CD4-positive, alpha-beta T cell treated with Interferon alpha-2 for 1 hour (primary cell): Measurements from ENCODE around the gene LTBP1.

ENCODE experiments used
- DNase-seq, 2 donors: peaks; one replicate each; pipeline ENCODE4 v3.0.0-alpha.2; 2020 to 2022

The LTBP1 gene

DNA sequence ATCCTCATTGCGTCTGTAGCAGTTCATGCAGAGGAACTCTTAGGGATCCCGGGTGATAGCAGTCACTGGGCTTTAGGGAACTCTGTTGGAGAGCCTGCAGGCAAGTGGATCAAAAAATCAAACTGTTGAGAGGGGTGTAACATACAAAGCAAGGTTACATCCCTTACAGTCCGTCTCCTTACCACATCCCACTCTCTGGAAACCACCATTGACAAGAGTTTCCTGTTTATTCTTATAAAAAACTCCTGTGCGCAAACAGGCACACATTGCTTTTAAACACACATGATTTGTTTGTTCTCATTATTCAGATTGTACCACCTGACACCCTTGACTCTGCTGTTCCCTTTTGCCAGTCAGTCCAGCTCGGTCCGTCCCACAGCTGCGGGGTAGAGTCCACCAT lies 137.7 kb downstream of the LTBP1 start:
- DNase-seq: no peak

DNA sequence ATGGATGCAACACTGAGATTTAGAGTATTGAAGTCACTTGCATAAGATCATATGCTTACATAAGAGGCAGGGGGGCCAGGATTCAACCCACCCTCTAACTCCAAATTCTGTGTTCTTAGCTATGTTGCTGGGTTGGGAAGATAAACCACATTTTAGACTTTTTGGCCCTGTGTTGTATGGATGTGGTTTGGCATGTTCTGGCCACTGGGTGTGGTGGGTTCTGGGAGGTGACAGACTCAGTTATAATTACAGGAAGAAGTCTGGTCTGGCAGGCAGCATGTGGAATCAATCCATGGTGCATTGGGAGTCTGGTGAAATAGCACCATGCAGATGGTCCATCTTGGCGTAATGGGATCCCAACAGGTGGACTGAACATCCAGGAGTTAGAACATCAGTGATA lies 138.9 kb downstream of the LTBP1 start:
- no peak for DNase-seq

DNA sequence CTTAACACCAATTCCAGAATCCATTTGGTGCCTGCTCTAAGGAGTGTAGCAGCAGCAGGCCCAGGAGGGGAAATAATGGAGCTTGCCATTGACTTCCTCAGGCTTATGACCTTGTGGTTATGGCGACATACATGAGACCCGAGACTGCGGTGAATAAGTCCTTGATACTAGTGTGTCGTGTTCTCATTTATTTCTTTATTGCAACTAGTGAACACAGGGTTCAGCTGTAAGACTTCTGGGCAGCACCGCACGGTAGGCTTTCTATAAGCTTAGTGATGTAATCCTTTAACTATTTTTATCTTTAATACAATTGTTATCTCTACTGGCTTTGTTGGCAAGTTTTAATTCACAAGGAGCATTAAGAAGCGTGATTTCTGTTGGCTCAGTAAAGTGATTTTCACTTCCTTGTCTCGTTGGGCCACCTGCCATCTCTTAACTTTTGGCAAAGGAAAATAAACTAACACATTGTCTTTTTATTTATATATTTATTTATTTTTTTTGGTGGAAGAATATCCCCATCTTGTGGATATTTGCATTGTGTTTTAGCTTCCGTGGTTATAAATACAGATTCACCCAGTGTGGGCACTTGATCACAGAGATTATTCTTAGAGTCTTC lies 139.8 kb downstream of the LTBP1 start:
- DNase-seq: no peak

DNA sequence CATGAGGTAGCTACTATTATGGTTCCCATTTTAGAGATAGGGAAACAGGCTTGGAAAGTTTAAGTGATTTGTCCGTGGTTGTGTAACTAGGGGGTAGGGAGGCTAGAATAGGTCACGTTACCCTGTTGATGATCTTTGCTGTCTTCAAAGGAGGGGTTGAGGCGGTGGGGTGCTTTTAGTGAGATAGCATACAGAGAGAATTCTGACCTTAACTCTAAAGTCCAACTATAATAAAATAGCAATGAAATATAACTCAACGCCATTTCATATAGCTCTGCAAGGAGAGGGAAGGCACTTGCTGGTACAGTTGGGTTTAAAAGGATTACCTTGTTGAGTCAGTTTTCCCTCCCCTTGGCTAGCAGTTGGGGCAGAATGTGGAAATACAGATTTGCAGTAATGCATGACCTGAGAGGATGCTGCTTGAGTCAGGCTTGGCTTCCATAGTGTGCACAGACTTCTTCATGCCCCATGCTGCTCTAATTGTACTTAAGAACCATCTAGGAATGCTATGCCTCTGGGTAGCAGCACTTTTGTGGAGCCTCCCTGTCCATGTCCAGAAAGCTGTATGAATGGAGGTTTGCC lies 143.9 kb downstream of the LTBP1 start:
- DNase-seq: no peak

DNA sequence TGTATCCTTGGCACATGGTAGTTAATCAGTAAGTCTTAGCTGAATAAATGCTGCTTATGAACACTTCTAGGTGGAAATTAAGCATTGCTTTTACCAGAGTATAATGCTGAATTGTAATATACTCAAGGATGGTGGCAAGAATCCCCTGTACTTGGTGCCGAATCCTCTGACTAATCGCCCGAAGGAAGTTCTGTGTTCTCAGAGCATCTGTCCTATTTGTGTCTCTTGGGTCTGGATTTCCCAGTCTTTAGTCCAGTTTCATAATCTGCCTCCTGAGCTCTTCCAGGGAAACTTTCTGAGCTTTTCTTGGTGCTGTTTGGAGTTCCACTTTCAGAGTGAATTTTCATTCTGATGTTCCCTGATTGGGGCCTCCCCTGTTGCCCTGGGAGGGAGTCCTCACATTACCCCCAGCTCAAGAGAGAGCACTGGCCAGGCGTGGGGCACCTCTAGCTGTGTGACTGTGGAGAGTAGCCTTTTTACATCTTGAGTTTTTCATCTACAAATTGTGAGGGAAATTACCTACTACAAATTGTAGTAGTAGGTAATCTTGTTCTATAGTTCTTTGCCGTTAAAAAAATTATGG lies 144.9 kb downstream of the LTBP1 start:
- DNase-seq: no peak

DNA sequence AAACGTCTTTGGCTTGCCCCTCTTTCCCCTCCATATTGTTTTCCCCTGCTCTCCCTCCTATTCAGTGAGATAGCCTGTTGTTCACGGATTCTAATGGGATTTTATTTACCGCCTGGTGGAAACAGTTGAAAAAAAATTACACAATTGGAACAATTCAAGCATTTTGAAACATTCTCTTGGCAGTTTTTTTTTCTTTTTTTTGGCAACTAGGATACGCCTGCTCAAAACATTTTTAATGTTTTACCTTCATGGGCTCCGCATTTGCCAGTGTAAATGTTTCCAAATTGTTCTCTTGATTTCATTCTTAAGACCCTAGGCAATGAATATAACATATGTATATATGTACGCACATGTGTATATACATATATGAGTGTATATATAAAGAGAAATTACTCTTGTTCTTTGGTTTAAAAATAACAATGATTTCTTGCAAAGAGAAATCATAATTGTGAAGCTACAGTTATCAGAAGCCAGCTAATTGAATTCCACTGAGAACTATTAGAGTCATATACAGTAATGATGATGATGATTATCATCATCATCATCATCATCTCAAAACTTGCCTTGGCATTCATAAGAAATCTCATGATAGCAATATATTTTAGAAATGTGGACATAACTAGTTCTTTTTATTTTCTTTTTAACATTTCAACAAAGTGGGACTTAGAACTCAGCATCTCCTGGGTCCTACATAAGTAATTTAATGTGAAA lies 146.7 kb downstream of the LTBP1 start:
- DNase-seq: no peak

DNA sequence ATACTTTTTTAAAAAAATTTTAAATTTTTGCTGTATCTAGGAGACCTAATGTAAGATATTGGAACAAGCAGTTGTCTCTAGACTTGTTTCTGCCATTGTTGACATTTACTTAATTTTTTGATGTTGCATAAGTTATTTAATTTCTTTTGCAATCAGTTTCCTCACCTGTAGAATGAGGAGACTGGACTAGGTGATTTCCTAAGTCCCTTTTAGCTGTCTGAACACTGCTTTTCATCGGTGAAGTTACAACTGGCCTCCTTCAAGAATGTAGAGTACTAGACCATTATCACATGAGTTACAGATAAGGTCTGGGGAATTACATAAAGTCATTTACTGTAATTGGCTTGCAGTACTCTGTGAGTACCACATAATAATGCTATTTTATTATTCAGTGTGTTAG lies 147.6 kb downstream of the LTBP1 start:
- no peak for DNase-seq

DNA sequence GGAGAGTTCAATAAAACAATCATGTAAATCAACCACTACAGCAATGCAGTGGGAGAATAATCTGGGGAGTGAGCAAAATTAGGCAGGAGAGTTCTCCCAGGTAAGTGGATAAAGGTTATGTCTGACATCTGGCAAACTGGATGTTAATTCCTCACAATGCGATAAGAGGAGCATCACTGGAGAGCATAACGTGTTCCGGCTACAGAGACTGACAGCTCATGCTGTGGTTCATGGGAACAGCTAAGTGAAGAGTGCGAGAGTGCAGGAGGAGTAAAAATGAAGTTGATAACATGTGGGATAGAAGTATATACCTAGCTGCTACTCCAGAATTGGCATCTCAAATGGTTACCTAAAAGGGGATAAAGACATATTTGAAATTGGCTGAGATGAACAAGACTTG lies 153.2 kb downstream of the LTBP1 start:
- DNase-seq: no peak

DNA sequence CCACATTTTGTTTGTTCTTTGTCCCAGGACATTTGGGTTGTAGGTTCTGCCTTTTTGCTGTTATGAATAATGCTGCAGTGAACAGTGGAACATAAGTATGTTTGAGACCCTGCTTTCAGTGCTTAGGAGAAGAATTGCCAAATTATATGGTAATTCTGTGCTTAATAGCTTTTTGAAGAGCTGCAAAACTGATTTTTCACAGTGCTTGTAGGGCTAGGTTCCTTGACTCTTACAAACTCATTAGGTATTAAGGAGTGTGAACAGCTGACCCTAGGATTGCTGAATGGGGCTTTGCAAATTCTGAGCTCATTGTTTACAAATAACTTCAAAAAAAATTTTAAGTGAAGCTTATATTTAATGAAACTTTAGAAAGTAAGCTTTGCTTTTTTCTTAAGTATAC lies 154.2 kb downstream of the LTBP1 start:
- DNase-seq: no peak

DNA sequence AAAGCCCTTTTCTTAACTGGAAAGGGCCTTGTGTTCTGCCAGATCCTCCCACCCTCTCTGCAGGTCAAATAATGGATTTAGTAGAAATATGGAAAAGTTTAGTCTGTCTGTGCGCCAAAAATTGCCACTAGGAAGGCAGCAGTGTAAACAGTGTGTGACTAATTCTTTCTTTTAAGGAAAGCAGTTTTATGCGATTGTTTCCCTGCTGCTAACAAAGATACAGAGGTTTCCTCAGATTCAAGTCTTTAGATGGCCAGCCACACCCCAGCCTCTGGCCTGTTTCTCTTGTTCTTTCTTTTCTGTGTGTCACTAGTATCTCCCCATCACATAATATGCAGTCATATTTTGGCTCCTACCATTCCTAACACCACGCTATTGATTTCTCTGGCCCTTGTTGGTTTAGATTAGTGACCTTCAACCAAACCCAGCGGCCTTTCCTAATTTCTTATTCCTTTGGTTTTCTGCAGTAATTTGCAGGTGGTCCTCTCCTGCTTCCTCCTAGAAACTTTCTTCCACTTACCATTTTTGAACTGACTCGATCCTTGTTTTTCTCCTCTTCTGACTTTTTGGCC lies 157.4 kb downstream of the LTBP1 start:
- DNase-seq: no peak

DNA sequence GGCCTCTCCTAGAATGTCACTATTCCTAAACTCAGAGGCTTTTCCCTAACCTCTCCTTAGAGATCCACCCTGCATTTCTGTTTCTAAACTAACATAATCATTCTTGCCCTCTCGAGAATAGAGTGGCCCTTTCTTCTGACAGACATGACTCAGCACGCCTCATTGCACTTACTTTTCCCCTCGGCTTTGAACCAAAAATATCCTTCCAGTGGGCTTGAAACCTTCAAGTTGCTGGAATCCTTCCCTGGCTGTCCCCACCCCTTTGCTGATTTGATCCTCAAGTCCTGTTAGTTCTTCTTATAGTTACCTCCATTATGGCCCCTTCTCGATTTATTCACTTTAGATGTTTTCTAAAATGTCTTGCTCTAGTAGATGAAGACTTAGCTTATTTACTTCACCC lies 158.0 kb downstream of the LTBP1 start:
- DNase-seq: no peak

DNA sequence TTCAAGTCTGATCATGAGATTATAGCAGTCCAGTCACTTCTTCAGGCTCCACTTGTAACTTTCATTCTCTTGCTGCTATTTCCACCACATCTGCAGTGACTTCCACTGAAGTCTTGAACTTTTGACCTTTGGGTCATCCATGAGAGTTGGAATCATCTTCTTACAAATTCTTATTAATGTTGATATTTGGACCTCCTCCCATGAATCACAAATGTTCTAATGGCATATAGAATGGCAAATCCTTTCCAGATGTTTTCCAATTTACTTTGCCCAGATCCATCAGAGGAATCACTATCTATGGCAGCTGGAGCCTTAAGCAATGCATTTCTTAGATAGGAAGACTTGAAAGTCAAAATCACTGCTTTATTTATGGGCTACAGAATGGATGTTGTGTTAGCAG lies 159.4 kb downstream of the LTBP1 start:
- DNase-seq: no peak

DNA sequence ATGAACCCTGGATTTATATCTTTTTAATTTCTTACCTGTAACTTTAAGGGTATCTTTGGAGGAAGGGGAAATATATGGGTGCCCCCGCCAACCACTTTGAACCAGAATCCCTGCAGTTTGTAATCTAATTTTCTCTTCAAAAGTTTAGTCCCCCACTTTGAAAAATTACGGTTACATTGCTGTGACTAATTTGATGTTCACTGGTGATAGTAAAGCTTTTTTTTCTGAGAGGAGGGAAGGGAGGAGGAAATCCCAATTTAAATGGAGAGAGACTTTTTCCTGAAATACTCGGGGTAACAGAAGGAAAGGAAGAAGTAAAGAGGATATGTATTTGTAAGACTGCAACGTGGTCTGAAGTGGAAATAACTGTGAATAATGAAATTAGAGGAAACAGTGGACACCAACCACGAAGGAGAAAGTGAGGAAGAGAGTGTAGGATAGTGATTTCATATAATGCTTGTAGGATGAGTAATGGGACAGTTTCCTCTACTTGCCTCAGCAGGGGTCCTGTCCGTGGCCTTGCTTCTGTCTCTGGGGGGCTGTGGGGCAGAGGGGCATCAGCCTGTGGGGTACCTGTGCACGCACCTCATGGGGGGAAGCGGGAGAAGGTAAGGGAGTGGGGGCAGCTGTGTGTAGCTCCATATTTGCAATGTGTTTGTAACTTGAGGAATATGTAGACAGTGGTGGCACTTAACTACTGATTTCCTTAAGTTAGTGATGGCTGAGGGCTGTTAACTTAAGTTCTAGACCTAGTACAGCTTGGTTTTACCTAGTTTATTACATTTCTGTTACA lies 161.1 kb downstream of the LTBP1 start:
- no peak for DNase-seq

DNA sequence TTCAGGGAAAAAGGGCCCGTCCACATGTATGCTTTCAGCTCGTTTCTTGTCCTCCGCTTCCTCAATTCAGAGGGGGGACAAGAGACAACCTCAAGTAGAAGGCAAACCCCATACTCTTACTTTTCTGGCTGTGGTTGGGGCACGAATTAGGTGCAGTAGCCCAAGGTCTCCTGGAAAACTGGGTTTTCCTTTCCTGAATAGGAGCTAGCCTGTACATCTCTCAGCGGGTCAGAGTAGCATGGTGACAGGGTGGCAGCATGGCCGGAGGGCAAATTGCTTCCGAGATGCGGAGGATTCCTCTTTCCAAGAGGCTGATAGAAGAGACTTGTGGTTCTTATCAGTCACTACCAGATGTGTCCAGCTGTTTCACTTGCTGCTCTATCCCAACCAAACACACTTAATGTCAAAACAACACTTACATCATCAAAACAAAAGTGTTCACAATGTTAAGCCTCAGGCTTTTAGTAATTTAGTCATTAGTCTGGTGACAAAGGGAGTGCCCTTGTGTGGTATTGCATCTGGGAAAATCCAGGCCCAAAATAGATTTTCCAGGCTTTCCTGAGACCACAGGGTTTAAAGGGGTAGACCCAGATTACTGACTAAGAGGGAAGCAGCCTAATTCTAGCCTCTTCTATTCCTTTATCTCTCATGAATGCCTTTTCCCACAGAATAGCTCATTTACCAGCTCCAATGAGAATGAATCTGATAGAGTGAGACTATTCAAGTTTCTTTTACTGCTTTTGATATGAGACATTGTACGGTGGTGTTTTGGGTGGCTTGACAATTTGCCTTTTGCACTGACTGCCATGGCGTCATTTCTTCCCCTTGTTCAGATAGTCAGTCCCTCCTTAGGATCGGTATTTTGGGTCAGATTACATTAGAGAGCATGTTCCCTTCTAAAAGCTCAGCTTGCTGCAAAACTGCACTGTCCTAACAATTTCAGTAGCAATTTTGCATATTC lies 162.0 kb downstream of the LTBP1 start:
- no peak for DNase-seq

DNA sequence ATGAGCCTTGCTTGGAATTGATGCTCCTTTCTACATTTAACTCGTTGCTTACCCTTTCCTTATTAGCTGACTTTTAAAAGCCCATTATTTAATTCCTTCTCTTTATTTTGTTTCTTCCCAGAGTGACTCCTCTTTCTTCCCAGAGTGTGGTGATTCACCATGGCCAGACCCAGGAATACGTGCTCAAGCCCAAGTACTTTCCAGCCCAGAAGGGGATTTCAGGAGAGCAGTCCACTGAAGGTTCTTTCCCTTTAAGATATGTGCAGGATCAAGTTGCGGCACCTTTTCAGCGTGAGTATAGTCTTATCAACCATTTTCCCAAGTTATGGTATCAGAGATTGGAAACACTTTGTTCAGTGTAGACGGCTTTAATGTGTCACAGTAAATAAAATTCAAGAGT lies 163.7 kb downstream of the LTBP1 start:
- DNase-seq: no peak

DNA sequence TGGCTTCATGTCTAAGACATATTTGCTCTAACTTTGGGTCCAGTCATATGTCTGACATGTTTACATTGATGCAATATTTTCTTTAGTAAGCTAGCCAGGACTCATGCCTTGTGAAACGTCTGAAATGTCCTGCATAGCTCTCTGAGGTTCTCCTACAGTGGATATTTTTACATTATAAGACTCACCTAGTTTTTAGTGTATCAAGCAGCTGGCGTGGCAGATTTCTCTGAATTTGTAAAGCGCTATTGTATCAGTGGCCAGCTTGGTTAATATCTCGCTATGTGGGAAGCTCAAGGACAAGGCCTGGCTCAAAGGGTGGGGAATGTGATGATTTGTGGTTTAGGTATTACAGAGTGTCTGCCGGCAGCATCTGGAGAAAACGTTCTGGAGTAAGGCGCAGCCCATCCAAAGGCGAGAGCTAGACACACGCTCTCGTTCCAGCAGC lies 164.3 kb downstream of the LTBP1 start:
- DNase-seq: no peak

DNA sequence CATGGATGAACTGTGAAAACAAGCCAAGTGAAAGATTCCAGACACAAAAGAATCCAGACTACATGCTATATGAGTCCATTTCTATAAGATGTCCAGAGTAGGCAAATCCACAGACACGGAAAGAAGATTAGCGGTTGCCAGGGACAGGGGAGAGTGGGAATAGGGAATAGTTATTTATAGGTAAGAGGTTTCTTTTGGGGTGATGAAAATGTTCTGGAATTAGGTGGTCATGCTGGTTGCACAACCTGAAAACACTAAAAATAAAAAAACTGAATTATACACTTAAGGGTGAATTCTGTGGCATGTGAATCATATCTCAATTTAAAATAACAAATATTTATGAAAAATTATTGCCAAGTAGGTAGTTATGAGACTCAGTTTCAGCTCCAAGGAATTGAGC lies 168.4 kb downstream of the LTBP1 start:
- DNase-seq: no peak

DNA sequence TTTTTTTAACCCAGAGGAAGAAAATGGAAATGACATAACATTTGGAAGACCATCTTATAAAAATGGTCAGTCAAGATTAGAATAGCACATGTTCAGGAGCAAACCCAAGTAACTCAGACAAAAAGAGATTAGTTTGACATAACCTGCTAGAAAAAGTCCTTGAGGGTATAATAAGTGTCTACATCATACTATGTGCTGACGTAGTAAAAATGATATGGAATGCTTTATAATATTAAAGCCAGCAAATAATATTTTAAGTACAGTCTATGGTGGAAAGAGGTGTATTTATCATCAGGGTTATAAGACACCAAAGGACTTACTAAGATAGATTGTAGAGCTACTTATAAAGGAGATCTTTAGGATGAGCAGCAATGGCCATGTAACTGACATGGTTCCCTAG lies 169.0 kb downstream of the LTBP1 start:
- DNase-seq: no peak

DNA sequence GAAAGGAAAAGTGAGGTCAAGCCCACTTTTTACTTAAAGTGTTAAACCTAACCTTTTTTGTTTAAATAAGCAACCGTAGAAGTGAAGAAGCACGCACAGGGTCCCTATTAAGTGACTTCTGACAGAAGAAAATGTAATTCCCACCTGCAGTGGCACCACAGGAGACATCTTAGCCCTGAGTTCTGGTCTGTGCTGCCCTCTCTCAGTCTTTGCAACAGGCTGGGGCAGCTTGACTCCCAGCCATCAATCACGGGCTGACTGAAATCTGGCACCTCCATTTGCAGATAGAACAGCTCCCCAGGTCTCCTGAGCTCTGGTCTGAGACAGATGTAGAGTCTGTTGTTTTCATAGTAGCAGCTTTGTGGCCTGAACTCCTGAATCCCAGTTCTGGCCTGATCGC lies 170.0 kb downstream of the LTBP1 start:
- DNase-seq: no peak

DNA sequence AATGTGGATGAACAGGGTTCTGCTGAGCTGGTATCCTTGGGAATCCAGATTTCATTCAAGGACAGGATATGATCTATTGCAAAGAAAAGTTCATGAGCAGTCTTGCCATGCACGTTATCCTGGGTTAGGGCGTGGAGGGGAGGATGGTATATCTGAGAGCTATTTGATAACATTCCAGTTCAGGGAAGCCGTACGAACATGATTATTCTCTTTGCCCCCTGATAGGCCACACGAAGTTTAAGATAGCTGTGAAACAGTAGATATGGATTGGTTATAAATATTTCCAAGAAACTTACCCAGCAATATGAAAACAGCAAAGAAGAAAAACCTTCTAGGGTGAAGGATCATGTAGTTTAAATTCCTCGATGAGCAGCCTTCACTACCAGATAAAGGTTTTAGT lies 171.9 kb downstream of the LTBP1 start:
- DNase-seq: no peak

DNA sequence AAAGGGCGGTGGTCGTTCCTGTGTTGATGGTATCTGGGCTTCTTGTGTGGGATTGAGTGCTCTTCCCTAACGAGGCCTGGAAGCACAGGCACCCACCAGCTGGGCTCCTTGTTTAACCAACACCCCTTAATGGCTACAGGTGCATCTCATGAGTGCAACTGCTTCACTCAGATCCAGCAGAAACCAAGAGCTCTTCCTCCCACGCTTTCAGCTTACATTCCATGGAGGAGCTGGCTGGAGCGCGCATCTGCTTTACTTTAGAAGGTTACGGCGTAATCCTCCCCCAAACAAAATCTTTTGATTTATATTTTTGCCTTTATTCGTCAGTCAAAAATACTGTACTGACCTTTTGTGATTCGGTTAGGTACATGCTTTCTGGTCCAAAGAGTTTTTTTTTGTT lies 174.7 kb downstream of the LTBP1 start:
- no peak for DNase-seq

DNA sequence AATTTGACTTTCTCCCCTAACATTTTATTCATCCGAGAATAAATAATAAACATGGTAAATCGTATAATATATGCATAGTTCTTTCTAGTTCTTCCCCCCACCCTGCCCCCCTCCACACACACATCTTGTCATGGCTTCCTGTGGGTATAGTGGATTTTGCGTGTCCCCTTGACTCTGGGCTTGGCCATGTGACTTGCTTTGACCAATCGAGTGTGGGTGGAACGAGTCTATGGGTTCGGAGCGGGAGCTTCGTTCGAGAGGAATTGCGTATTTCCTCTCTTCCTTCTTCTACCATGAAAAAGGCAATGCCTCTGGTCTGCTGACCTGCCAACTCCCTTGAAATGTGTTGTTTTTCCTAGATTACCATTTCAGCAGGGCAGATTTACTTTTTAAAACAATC lies 175.2 kb downstream of the LTBP1 start:
- DNase-seq: no peak
